ENCODE measurements around the gene CA4.
"Not testable (repeated sequence)": the region's sequence is repeated elsewhere in the genome, so short reads cannot be mapped to it uniquely, and the experiment has no call there.

CA4 gene

GRCh38 chr17:60149691-60150582 lies at the start of gene CA4:
Gene CA4, plus strand, starts transcription at chr17:60149973. Its CDS starts 62 bp downstream, at chr17:60150035.
- H3K27ac ChIP-seq = no peak within 1 kb of the TSS; the same call in 1 of the 2 replicates
- no peak for TF ChIP-seq CTCF (conservative IDR thresholded peaks at IDR 0.05)

GRCh38 chr17:60100577-60100976 lies 49.2 kb upstream of the CA4 start:
- H3K27ac ChIP-seq = not testable (repeated sequence)

- H3K27ac ChIP-seq = not testable (repeated sequence)
These were observed 47.6 kb upstream of the CA4 start for GRCh38 chr17:60102015-60102631.

GRCh38 chr17:60102632-60103096 lies 47.1 kb upstream of the CA4 start:
- no peak overlapping the region for H3K27ac ChIP-seq
- TF ChIP-seq CTCF (conservative IDR thresholded peaks at IDR 0.05) = no peak

- H3K27ac ChIP-seq = no peak overlapping the region
- no peak for TF ChIP-seq CTCF (conservative IDR thresholded peaks at IDR 0.05)
These were observed 45.8 kb upstream of the CA4 start for GRCh38 chr17:60103957-60104356.

GRCh38 chr17:60106340-60107059 lies 43.3 kb upstream of the CA4 start:
- no peak overlapping the region for H3K27ac ChIP-seq
- TF ChIP-seq CTCF (conservative IDR thresholded peaks at IDR 0.05) = no peak

GRCh38 chr17:60107526-60108257 lies 42.1 kb upstream of the CA4 start:
- TF ChIP-seq CTCF (conservative IDR thresholded peaks at IDR 0.05) = no peak
- H3K27ac ChIP-seq = no peak overlapping the region

GRCh38 chr17:60108309-60108708 lies 41.5 kb upstream of the CA4 start:
- not testable (repeated sequence) for H3K27ac ChIP-seq
